Measurements from ENCODE around the gene THAP4.

The THAP4 gene

DNA sequence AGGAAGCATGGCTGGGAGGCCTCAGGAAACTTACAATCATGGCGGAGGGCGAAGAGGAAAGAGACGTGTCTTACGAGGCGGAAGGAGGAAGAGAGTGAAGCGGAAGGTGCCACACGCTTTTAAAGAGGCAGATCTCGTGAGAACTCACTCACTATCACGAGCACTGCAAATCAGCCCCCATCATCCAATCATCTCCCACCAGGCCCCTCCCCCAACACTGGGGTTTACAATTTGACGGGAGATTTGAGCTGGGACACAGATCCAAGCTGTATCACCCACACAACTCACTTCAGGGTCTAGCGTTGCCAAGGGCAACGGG is 83.5 kb downstream of the THAP4 start:
- TF ChIP-seq GABPA (IDR thresholded peaks at IDR 0.05; ENCODE audit: low read depth) = no peak
- TF ChIP-seq, protein P1, sequence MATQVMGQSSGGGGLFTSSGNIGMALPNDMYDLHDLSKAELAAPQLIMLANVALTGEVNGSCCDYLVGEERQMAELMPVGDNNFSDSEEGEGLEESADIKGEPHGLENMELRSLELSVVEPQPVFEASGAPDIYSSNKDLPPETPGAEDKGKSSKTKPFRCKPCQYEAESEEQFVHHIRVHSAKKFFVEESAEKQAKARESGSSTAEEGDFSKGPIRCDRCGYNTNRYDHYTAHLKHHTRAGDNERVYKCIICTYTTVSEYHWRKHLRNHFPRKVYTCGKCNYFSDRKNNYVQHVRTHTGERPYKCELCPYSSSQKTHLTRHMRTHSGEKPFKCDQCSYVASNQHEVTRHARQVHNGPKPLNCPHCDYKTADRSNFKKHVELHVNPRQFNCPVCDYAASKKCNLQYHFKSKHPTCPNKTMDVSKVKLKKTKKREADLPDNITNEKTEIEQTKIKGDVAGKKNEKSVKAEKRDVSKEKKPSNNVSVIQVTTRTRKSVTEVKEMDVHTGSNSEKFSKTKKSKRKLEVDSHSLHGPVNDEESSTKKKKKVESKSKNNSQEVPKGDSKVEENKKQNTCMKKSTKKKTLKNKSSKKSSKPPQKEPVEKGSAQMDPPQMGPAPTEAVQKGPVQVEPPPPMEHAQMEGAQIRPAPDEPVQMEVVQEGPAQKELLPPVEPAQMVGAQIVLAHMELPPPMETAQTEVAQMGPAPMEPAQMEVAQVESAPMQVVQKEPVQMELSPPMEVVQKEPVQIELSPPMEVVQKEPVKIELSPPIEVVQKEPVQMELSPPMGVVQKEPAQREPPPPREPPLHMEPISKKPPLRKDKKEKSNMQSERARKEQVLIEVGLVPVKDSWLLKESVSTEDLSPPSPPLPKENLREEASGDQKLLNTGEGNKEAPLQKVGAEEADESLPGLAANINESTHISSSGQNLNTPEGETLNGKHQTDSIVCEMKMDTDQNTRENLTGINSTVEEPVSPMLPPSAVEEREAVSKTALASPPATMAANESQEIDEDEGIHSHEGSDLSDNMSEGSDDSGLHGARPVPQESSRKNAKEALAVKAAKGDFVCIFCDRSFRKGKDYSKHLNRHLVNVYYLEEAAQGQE (IDR thresholded peaks at IDR 0.05; ENCODE audit: insufficient replicate concordance, low read depth) = no peak
- TF ChIP-seq SPI1 (IDR thresholded peaks at IDR 0.05; ENCODE audit: borderline replicate concordance, low read depth) = no peak
- TF ChIP-seq, protein P2, sequence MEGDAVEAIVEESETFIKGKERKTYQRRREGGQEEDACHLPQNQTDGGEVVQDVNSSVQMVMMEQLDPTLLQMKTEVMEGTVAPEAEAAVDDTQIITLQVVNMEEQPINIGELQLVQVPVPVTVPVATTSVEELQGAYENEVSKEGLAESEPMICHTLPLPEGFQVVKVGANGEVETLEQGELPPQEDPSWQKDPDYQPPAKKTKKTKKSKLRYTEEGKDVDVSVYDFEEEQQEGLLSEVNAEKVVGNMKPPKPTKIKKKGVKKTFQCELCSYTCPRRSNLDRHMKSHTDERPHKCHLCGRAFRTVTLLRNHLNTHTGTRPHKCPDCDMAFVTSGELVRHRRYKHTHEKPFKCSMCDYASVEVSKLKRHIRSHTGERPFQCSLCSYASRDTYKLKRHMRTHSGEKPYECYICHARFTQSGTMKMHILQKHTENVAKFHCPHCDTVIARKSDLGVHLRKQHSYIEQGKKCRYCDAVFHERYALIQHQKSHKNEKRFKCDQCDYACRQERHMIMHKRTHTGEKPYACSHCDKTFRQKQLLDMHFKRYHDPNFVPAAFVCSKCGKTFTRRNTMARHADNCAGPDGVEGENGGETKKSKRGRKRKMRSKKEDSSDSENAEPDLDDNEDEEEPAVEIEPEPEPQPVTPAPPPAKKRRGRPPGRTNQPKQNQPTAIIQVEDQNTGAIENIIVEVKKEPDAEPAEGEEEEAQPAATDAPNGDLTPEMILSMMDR (IDR thresholded peaks at IDR 0.05; ENCODE audit: insufficient read depth, low read length) = no peak
- TF ChIP-seq POLR2AphosphoS5 (IDR thresholded peaks at IDR 0.05; ENCODE audit: low read depth) = no peak
- H3K27me3 ChIP-seq (ENCODE audit: insufficient read depth, poor library complexity, severe bottlenecking) = peaks cover 29% of the 10 kb centered on the region
- no peak for DNase-seq (ENCODE audit: low read depth in 1 of 2, low spot score in 1 of 2)
- no peak overlapping the region for H3K27ac ChIP-seq (replicated peaks)
- H3K4me3 ChIP-seq (replicated peaks; ENCODE audit: insufficient read depth, low read length) = no peak overlapping the region

DNA sequence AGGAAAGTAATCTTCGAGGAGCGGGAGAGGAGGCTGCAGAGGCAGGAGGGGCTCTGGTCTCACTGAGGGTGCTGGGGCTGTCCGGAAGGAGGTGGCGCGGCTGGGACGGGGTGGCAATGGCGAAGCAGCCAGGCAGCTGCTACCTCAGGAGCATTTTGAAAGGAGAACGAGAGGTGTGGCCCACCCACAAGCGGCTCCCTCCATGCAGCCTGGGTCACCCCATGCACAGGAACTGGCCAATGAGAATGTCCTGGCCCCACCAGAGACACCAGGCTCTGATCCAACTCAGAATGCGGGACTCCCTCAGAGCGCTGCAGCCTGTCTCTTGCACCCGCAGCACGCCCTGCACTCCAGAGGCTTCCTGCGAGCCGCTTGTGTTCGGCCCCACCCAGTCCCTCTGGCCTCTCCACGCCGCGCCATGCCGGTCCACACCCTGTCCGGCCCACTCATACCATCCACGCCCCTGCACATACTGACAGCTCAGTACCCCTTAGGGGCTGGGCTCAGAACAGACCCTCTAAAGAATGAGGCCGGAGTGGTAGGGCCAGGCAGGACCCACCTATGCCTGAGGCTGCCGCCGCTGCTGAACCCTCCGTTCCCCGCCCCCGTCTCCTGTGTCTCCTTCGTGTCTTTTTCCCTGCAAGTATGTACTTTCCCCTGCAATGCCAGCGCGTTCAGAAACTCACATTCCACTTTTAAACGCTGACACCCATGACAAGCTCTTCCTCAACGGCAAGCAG is 84.8 kb downstream of the THAP4 start:
- Histone ChIP-seq H3K4me3 (replicated peaks; ENCODE audit: insufficient read depth, low read length) (no peak overlapping the region), H3K27me3 (ENCODE audit: insufficient read depth, poor library complexity, severe bottlenecking) (peaks cover 17% of the 10 kb centered on the region), H3K27ac (replicated peaks) (no peak overlapping the region)
- no peak for TF ChIP-seq SPI1 (IDR thresholded peaks at IDR 0.05; ENCODE audit: borderline replicate concordance, low read depth)
- TF ChIP-seq, protein P1 (IDR thresholded peaks at IDR 0.05; ENCODE audit: insufficient replicate concordance, low read depth) = no peak
- TF ChIP-seq POLR2AphosphoS5 (IDR thresholded peaks at IDR 0.05; ENCODE audit: low read depth) = no peak
- TF ChIP-seq GABPA (IDR thresholded peaks at IDR 0.05; ENCODE audit: low read depth) = no peak
- TF ChIP-seq, protein P2 (IDR thresholded peaks at IDR 0.05; ENCODE audit: insufficient read depth, low read length) = no peak
- DNase-seq (ENCODE audit: low read depth in 1 of 2, low spot score in 1 of 2) = no peak

DNA sequence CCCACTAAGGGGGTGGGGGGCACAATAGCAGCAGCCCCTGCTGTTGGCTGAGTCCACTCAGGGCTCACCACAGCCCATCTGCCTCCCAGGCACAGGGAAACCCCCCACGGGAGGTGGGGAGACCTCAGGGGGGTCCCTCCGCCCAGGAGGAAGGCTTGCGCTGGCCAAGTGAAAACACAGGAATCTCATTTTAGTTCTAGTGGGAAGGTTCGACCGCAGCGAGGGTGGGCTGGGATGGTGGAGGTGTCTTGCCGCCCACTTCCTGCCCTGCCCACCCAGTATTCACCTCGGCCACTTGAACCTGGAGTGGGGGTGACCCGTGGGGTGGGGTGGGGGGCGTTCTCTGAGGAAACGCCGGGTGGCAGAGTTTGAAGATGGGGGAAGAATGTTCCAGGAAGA is 85.4 kb downstream of the THAP4 start:
- Histone ChIP-seq H3K27me3 (ENCODE audit: insufficient read depth, poor library complexity, severe bottlenecking) (peaks cover 19% of the 10 kb centered on the region), H3K4me3 (replicated peaks; ENCODE audit: insufficient read depth, low read length) (no peak overlapping the region), H3K27ac (replicated peaks) (no peak overlapping the region)
- no peak for DNase-seq (ENCODE audit: low read depth in 1 of 2, low spot score in 1 of 2)
- TF ChIP-seq, protein P2 (IDR thresholded peaks at IDR 0.05; ENCODE audit: insufficient read depth, low read length) = no peak
- TF ChIP-seq, protein P1 (IDR thresholded peaks at IDR 0.05; ENCODE audit: insufficient replicate concordance, low read depth) = no peak
- TF ChIP-seq POLR2AphosphoS5 (IDR thresholded peaks at IDR 0.05; ENCODE audit: low read depth) = no peak
- TF ChIP-seq GABPA (IDR thresholded peaks at IDR 0.05; ENCODE audit: low read depth) = no peak
- TF ChIP-seq SPI1 (IDR thresholded peaks at IDR 0.05; ENCODE audit: borderline replicate concordance, low read depth) = no peak
